SU-DHL-6 (cell line): ENCODE data around the gene TP63.

ENCODE experiments used
- H2AFZ ChIP-seq: fragments of 200-600 bp; sonication (generic); 2 replicates; pipeline ENCODE4 v1.6.1; 2014; ENCODE audit warnings: low read depth, mild to moderate bottlenecking, moderate library complexity, mixed read lengths, antibody characterized with exemption, low read length; ENCODE audit not compliant: severe bottlenecking
- H3F3A ChIP-seq: fragments of 200-600 bp; shearing (Covaris generic); 2 replicates; pipeline ENCODE4 v1.6.0; 2016; ENCODE audit warnings: antibody characterized with exemption, mild to moderate bottlenecking; ENCODE audit not compliant: insufficient read depth
- H3K27ac ChIP-seq: fragments of 200-600 bp; sonication (generic); 2 replicates; pipeline ENCODE4 v1.5.1; 2016; ENCODE audit warnings: low read depth, mild to moderate bottlenecking, low read length, moderate library complexity, mixed read lengths
- H3K27me3 ChIP-seq: fragments of 200-600 bp; sonication (generic), shearing (Covaris generic); 2 replicates; pipeline ENCODE4 v1.6.0; 2014; ENCODE audit warnings: mild to moderate bottlenecking, low read length
- H3K36me3 ChIP-seq: fragments of 200-600 bp; sonication (generic); 2 replicates; pipeline ENCODE4 v1.6.1; 2014; ENCODE audit warnings: mild to moderate bottlenecking, low read length, mixed read lengths
- H3K4me2 ChIP-seq: fragments of 300-600, 200-600 bp; shearing (Covaris generic), sonication (generic); 2 replicates; pipeline ENCODE4 v1.6.0; 2014; ENCODE audit warnings: low read length, low read depth, mild to moderate bottlenecking; ENCODE audit not compliant: poor library complexity, severe bottlenecking
- H3K4me3 ChIP-seq: fragments of 200-600 bp; sonication (generic); 2 replicates; pipeline ENCODE4 v1.5.1; 2014; ENCODE audit warnings: antibody characterized with exemption, low read length, mild to moderate bottlenecking, mixed read lengths; ENCODE audit not compliant: insufficient read depth, poor library complexity, severe bottlenecking
- H3K79me2 ChIP-seq: fragments of 200-600 bp; sonication (generic); 2 replicates; pipeline ENCODE4 v1.6.1; 2014; ENCODE audit warnings: mild to moderate bottlenecking, low read length, moderate library complexity; ENCODE audit not compliant: insufficient read depth
- H3K9ac ChIP-seq: fragments of 200-600 bp; sonication (generic); 2 replicates; pipeline ENCODE4 v1.7.0; 2014; ENCODE audit warnings: mild to moderate bottlenecking, low read length
- H3K9me2 ChIP-seq: fragments of 200-600 bp; sonication (generic); replicated peaks from 2 replicates; pipeline ENCODE4 v1.6.1; 2014; ENCODE audit warnings: low read length; ENCODE audit not compliant: insufficient read depth
- H3K9me3 ChIP-seq: fragments of 200-600 bp; sonication (generic); 2 replicates; pipeline ENCODE4 v1.6.1; 2014; ENCODE audit warnings: low read length, mixed read lengths; ENCODE audit not compliant: insufficient read depth
- H4K20me1 ChIP-seq: fragments of 200-600 bp; sonication (generic); 2 replicates; pipeline ENCODE4 v1.6.1; 2014; ENCODE audit warnings: low read depth, mild to moderate bottlenecking, antibody characterized with exemption, low read length, moderate library complexity, mixed read lengths
- CTCF ChIP-seq: fragments of 200-600 bp; sonication (generic); IDR thresholded peaks from one replicate; pipeline ENCODE4 v1.5.1; 2017; ENCODE audit warnings: antibody characterized with exemption, mild to moderate bottlenecking, low read length, moderate library complexity; ENCODE audit not compliant: insufficient read depth, poor library complexity, severe bottlenecking
- EZH2phosphoT487 ChIP-seq: fragments of 200-600 bp; sonication (generic), shearing (Covaris generic); conservative IDR thresholded peaks from 2 replicates; pipeline ENCODE4 v1.6.1; 2018; ENCODE audit warnings: mild to moderate bottlenecking, antibody characterized with exemption, low read length, moderate library complexity, mixed read lengths

Gene TP63

GRCh38 chr3:189625572-189625971 lies 5.6 kb upstream of the TP63 start:
- H3F3A ChIP-seq = no peaks in the 10 kb centered on the region
- H3K79me2 ChIP-seq = no peaks in the 10 kb centered on the region
- no peaks in the 10 kb centered on the region for H3K36me3 ChIP-seq
- H3K27ac ChIP-seq = no peak overlapping the region
- H3K9me3 ChIP-seq = no peaks in the 10 kb centered on the region
- TF ChIP-seq CTCF = no peak
- no peak for TF ChIP-seq EZH2phosphoT487
- H3K4me3 ChIP-seq = no peak overlapping the region
- H3K9ac ChIP-seq = no peak overlapping the region
- no peak overlapping the region for H2AFZ ChIP-seq
- H3K4me2 ChIP-seq = no peak overlapping the region
- no peaks in the 10 kb centered on the region for H4K20me1 ChIP-seq
- H3K9me2 ChIP-seq = no peaks in the 10 kb centered on the region
- H3K27me3 ChIP-seq = no peaks in the 10 kb centered on the region

GRCh38 chr3:189626286-189626685 lies 4.9 kb upstream of the TP63 start:
- no peaks in the 10 kb centered on the region for H4K20me1 ChIP-seq
- no peaks in the 10 kb centered on the region for H3K79me2 ChIP-seq
- no peaks in the 10 kb centered on the region for H3K9me2 ChIP-seq
- H2AFZ ChIP-seq = no peak overlapping the region
- no peaks in the 10 kb centered on the region for H3K9me3 ChIP-seq
- no peaks in the 10 kb centered on the region for H3K27me3 ChIP-seq
- H3K36me3 ChIP-seq = no peaks in the 10 kb centered on the region
- H3K27ac ChIP-seq = no peak overlapping the region
- no peak overlapping the region for H3K4me3 ChIP-seq
- no peak overlapping the region for H3K9ac ChIP-seq
- H3F3A ChIP-seq = no peaks in the 10 kb centered on the region
- H3K4me2 ChIP-seq = no peak overlapping the region
- TF ChIP-seq EZH2phosphoT487 (no peak), CTCF (no peak)

- Histone ChIP-seq H3K27me3 (no peaks in the 10 kb centered on the region), H3K4me3 (no peak overlapping the region), H3K27ac (no peak overlapping the region; the same call in 1 of the 2 replicates), H3K9me3 (no peaks in the 10 kb centered on the region), H2AFZ (no peak overlapping the region), H3K4me2 (peak overlapping the region; percentile 58), H3K9ac (no peak overlapping the region), H3K9me2 (no peaks in the 10 kb centered on the region), H3K79me2 (peaks cover 10% of the 10 kb centered on the region; the same call in 1 of the 2 replicates), H3K36me3 (no peaks in the 10 kb centered on the region), H4K20me1 (no peaks in the 10 kb centered on the region), H3F3A (no peaks in the 10 kb centered on the region)
- no peak for TF ChIP-seq EZH2phosphoT487
- TF ChIP-seq CTCF = no peak
Measured at GRCh38 chr3:189629803-189630455, 1.3 kb upstream of the TP63 start.
